B cell (primary cell): ENCODE results near the gene FLT1. TPM values are rescaled to one million over a fixed set of nuclear protein-coding genes. Genes with fewer than 3 reads are reported as not detected.

Experiments
- ATAC-seq: fragments of 200-7000 bp; cut with Tn5 transposase; one replicate; pipeline ENCODE4 v1.10.0; 2021; ENCODE audit warnings: low read depth, mild to moderate bottlenecking, moderate number of reproducible peaks, moderate library complexity
- CTCF ChIA-PET: fragments of 350-600 bp; sonication (Branson Sonifier 250); formaldehyde crosslinking; loops from one replicate; lab custom pipeline; 2021; ENCODE audit warnings: antibody characterized with exemption, inconsistent platforms; lab: Charles Lee
- POLR2A ChIA-PET: fragments of 350-600 bp; sonication (Branson Sonifier 250); formaldehyde crosslinking; loops from one replicate; lab custom pipeline; 2021; ENCODE audit warnings: antibody characterized with exemption; lab: Charles Lee
- DNase-seq: peaks from one replicate; pipeline ENCODE4 v3.0.0; 2013
- H2AFZ ChIP-seq: 2 replicates; pipeline ENCODE4 v1.6.1; 2012; ENCODE audit warnings: mild to moderate bottlenecking, low read depth, low read length; ENCODE audit not compliant: insufficient read depth, poor library complexity, severe bottlenecking
- H3K27ac ChIP-seq, 2 donors: 1 replicate in 1 of 2; 2 replicates in 1 of 2; pipeline ENCODE4 v1.5.1; 2012 to 2013; ENCODE audit warnings: low read length in 2 of 2, mild to moderate bottlenecking in 2 of 2, moderate library complexity in 1 of 2
- H3K27me3 ChIP-seq, 4 experiments: fragments of 200-600 bp in 1 of 4; sonication (generic) in 1 of 4; replicated peaks in 1 of 4; 1 replicate in 2 of 4; 2 replicates in 2 of 4; pipeline versions ENCODE4 v1.6.1 to v1.7.0; 2013 to 2016; ENCODE audit warnings: low read length in 3 of 4, mild to moderate bottlenecking in 2 of 4, mixed read lengths in 1 of 4, moderate library complexity in 1 of 4; ENCODE audit not compliant: insufficient read depth in 4 of 4, control insufficient read depth in 3 of 4; ENCODE audit errors: control extremely low read depth in 1 of 4
- H3K36me3 ChIP-seq, 2 experiments: replicated peaks in 1 of 2; 1 replicate in 1 of 2; 2 replicates in 1 of 2; pipeline versions ENCODE4 v1.6.1 to v1.7.1; 2013; ENCODE audit warnings: low read length in 1 of 2; ENCODE audit not compliant: insufficient read depth in 2 of 2, control insufficient read depth in 1 of 2; ENCODE audit errors: control extremely low read depth in 1 of 2, extremely low read depth in 1 of 2
- H3K4me1 ChIP-seq, 2 donors: fragments of 200-600 bp in 1 of 2; sonication (generic) in 1 of 2; 1 replicate in 1 of 2; 2 replicates in 1 of 2; pipeline versions ENCODE4 v1.5.1 to v1.6.1; 2013 to 2017; ENCODE audit warnings: low read length in 2 of 2; ENCODE audit not compliant: control insufficient read depth in 2 of 2, insufficient read depth in 2 of 2
- H3K4me2 ChIP-seq: replicated peaks from 2 replicates; pipeline ENCODE3; 2012; ENCODE audit warnings: mild to moderate bottlenecking, low read depth, low read length; ENCODE audit not compliant: poor library complexity, severe bottlenecking
- H3K4me3 ChIP-seq, 5 experiments: fragments of 200-600 bp in 1 of 5; sonication (generic) in 1 of 5; 1 replicate in 3 of 5; 2 replicates in 2 of 5; pipeline versions ENCODE4 v1.5.1 to v1.7.0; 2011 to 2016; ENCODE audit warnings: low read length in 4 of 5, mild to moderate bottlenecking in 4 of 5, low read depth in 2 of 5, control low read depth in 1 of 5, moderate library complexity in 1 of 5; ENCODE audit not compliant: insufficient read depth in 1 of 5; ENCODE audit errors: control extremely low read depth in 1 of 5, extremely low read depth in 1 of 5
- H3K79me2 ChIP-seq: fragments of 200-600 bp; sonication (generic); one replicate; pipeline ENCODE4 v1.6.0; 2016; ENCODE audit warnings: low read length; ENCODE audit not compliant: control insufficient read depth, insufficient read depth
- H3K9ac ChIP-seq: fragments of 200-600 bp; sonication (generic); 2 replicates; pipeline ENCODE4 v1.6.1; 2017; ENCODE audit warnings: mild to moderate bottlenecking, low read length, moderate library complexity
- H3K9me3 ChIP-seq, 3 donors: one replicate each; pipeline versions ENCODE4 v1.6.1 to v1.7.1; 2013; ENCODE audit warnings: low read length in 2 of 3; ENCODE audit not compliant: control insufficient read depth in 2 of 3, insufficient read depth in 1 of 3; ENCODE audit errors: control extremely low read depth in 1 of 3
- H4K20me1 ChIP-seq: 2 replicates; pipeline ENCODE4 v1.6.0; 2012; ENCODE audit warnings: mild to moderate bottlenecking, low read length; ENCODE audit not compliant: insufficient read depth, control insufficient read depth, poor library complexity, severe bottlenecking
- H3K27ac Mint-ChIP-seq: one replicate; pipeline ENCODE4 v1.8.0; 2021; ENCODE audit warnings: mixed read lengths
- H3K27me3 Mint-ChIP-seq: one replicate; pipeline ENCODE4 v1.8.0; 2021; ENCODE audit warnings: mixed read lengths
- H3K4me1 Mint-ChIP-seq: one replicate; pipeline ENCODE4 v1.8.0; 2021; ENCODE audit warnings: mixed read lengths
- H3K4me3 Mint-ChIP-seq: one replicate; pipeline ENCODE4 v1.8.0; 2021; ENCODE audit warnings: mixed read lengths
- H3K9me3 Mint-ChIP-seq: one replicate; pipeline ENCODE4 v1.8.0; 2022; ENCODE audit warnings: mixed read lengths; ENCODE audit not compliant: insufficient read depth
- EZH2 ChIP-seq: IDR thresholded peaks from 2 replicates; pipeline ENCODE4 v1.6.1; 2012; ENCODE audit warnings: borderline replicate concordance, low read depth, mild to moderate bottlenecking, moderate library complexity, low read length; ENCODE audit not compliant: insufficient read depth, poor library complexity, severe bottlenecking
- WGBS: methylation state at CpG from one replicate; pipeline ENCODE4 v1.1.5; 2013; ENCODE audit warnings: missing lambda C conversion rate; ENCODE audit not compliant: insufficient coverage; 5-methylcytosine and 5-hydroxymethylcytosine counted together
- intact Hi-C: fragments of 100-400 bp; cut with micrococcal nuclease; formaldehyde crosslinking; loops from one replicate; pipeline ENCODE4 v1.10.0; 2022
- polyA plus RNA-seq: library from polyadenylated mRNA; depleted of rRNA; stranded (reverse); fragments of >200 nt; gene quantifications from 2 replicates; pipeline ENCODE4 v1.2.3, GENCODE V29; 2012
- total RNA-seq, 2 donors: library from RNA; stranded (reverse); fragments of 120-200 nt in 1 of 2; gene quantifications; 1 replicate in 1 of 2; 2 replicates in 1 of 2; pipeline versions ENCODE4 v1.2.3 to v1.2.4, GENCODE V29; 2013 to 2022
- TF ChIP-seq, protein P1 (sequence below): fragments of 200-600 bp; IDR thresholded peaks from one replicate; pipeline ENCODE4 v1.8.0; 2022; ENCODE audit warnings: antibody characterized with exemption, mild to moderate bottlenecking

FLT1 gene
- total and polyA plus RNA-seq, 2 donors (not counting 1 experiment from before 2014, with no cell fraction given), result 1.1 to 1.2 TPM

DNA sequence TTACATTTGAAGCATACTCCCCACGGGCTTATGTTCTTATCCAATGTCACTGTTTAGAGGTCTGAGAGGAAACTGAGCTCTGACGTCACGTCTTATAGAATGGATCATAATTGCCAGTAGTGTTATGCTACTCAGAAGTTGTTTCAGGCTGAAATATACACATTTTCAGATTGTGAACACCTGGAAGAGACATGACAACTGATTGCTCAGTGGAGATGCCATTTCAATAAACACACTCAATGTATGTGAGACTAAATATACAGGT lies 17.3 kb downstream of the FLT1 start:
- no peak overlapping the region for H3K9ac ChIP-seq
- intact Hi-C loops, result no loop called here
- TF ChIP-seq, protein P1, sequence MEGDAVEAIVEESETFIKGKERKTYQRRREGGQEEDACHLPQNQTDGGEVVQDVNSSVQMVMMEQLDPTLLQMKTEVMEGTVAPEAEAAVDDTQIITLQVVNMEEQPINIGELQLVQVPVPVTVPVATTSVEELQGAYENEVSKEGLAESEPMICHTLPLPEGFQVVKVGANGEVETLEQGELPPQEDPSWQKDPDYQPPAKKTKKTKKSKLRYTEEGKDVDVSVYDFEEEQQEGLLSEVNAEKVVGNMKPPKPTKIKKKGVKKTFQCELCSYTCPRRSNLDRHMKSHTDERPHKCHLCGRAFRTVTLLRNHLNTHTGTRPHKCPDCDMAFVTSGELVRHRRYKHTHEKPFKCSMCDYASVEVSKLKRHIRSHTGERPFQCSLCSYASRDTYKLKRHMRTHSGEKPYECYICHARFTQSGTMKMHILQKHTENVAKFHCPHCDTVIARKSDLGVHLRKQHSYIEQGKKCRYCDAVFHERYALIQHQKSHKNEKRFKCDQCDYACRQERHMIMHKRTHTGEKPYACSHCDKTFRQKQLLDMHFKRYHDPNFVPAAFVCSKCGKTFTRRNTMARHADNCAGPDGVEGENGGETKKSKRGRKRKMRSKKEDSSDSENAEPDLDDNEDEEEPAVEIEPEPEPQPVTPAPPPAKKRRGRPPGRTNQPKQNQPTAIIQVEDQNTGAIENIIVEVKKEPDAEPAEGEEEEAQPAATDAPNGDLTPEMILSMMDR, result no peak
- TF ChIP-seq EZH2, result no peak
- no peak overlapping the region for H3K27ac ChIP-seq
- H3K27ac Mint-ChIP-seq, result no peak overlapping the region
- H3K9me3 ChIP-seq, result no peaks in the 10 kb centered on the region
- ATAC-seq (no peak), DNase-seq (no peak)
- H3K4me1 ChIP-seq, result no peaks in the 10 kb centered on the region
- no peak overlapping the region for H2AFZ ChIP-seq
- H3K27me3 ChIP-seq, result peaks cover 0 to 7% (median under 1%) of the 10 kb centered on the region in 4 experiments
- ChIA-PET POLR2A (no interaction called here), CTCF (no interaction called here)
- peaks cover 19% of the 10 kb centered on the region for H3K27me3 Mint-ChIP-seq
- no peak overlapping the region for H3K4me3 Mint-ChIP-seq
- no peaks in the 10 kb centered on the region for H3K4me1 Mint-ChIP-seq
- no peaks in the 10 kb centered on the region for H3K9me3 Mint-ChIP-seq
- no peaks in the 10 kb centered on the region for H3K79me2 ChIP-seq
- H3K4me2 ChIP-seq, result no peak overlapping the region
- WGBS, result 100% methylated on average over 3 of the region's 3 CpGs
- no peak overlapping the region for H3K4me3 ChIP-seq
- H4K20me1 ChIP-seq, result no peaks in the 10 kb centered on the region
- H3K36me3 ChIP-seq, result no peaks in the 10 kb centered on the region

DNA sequence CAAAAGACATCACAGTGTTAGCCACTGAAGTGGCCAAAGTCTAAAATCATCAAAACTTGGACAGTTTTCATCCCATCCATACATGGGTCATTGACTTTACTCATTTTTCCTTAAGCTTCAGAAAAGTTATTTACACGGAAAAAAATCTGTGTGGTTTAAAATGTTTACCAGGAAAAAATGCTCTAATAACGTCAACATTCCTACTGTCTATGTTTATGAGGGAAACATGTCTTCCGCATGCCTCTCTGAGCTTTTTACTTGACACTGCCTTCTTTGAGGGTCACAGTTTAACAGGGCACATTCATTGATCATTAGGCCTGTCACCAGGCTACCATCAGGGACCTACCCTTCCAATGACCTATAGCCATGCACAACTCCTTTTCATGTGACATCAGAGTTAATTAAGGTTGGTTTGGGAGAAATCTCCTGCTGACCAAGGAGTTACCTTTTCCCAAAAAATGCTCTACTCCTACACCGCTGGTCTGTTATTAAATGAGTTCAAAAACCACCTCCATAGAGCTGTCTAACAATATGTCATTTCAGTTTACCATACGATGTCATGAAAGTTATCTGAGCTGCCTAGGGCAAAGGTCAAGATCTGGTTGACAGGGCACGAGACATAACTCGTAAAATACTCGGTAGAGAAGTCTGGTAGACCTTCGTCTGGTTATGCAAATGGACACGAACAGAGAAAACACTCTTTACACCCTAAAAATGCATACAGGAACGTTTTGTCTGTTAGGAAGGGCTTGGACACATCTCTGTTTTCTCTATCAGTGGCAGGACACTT lies 17.8 kb downstream of the FLT1 start:
- ChIA-PET CTCF (no interaction called here), POLR2A (no interaction called here)
- no peak overlapping the region for H3K4me2 ChIP-seq
- H3K4me3 Mint-ChIP-seq, result no peak overlapping the region
- peaks cover 0 to 7% (median 1%) of the 10 kb centered on the region in 4 experiments for H3K27me3 ChIP-seq
- no peak for DNase-seq
- H3K27ac ChIP-seq, result no peak overlapping the region
- H3K9ac ChIP-seq, result no peak overlapping the region
- H3K4me1 Mint-ChIP-seq, result no peaks in the 10 kb centered on the region
- H3K36me3 ChIP-seq, result no peaks in the 10 kb centered on the region
- TF ChIP-seq, protein P1, result no peak
- no peak for TF ChIP-seq EZH2
- intact Hi-C loops, result no loop called here
- WGBS, result 87% methylated on average over 6 of the region's 11 CpGs
- H3K9me3 Mint-ChIP-seq, result no peaks in the 10 kb centered on the region
- peaks cover 16% of the 10 kb centered on the region for H3K27me3 Mint-ChIP-seq
- no peaks in the 10 kb centered on the region for H3K4me1 ChIP-seq
- H4K20me1 ChIP-seq, result no peaks in the 10 kb centered on the region
- no peaks in the 10 kb centered on the region for H3K79me2 ChIP-seq
- H3K27ac Mint-ChIP-seq, result no peak overlapping the region
- no peak for ATAC-seq
- no peaks in the 10 kb centered on the region for H3K9me3 ChIP-seq
- H3K4me3 ChIP-seq, result no peak overlapping the region
- H2AFZ ChIP-seq, result no peak overlapping the region
